HL-60 (cell line): ENCODE measurements around the gene LAMB3.

ENCODE experiments used
- DNase-seq, 2 experiments: peaks; one replicate each; pipeline ENCODE4 v3.0.0-alpha.2; 2010 to 2020; ENCODE audit warnings: low read depth in 1 of 2, low spot score in 1 of 2
- H3K27ac ChIP-seq: fragments of 250-450 bp; sonication (Bioruptor Pico); replicated peaks from 2 replicates; pipeline ENCODE4 v1.5.1; 2020; ENCODE audit warnings: mild to moderate bottlenecking, moderate library complexity
- H3K27me3 ChIP-seq: fragments of 250-450 bp; sonication (Bioruptor Pico); 2 replicates; pipeline ENCODE4 v1.5.1; 2021; ENCODE audit warnings: mild to moderate bottlenecking, moderate library complexity; ENCODE audit not compliant: insufficient read depth, poor library complexity, severe bottlenecking
- H3K4me3 ChIP-seq: replicated peaks from 2 replicates; pipeline ENCODE4 v1.5.1; 2011; ENCODE audit warnings: mild to moderate bottlenecking, control low read depth, low read length; ENCODE audit not compliant: insufficient read depth
- GABPA ChIP-seq: IDR thresholded peaks from 2 replicates; pipeline ENCODE4 v1.6.1; 2012; ENCODE audit warnings: low read depth
- POLR2AphosphoS5 ChIP-seq: IDR thresholded peaks from 2 replicates; pipeline ENCODE4 v1.6.1; 2012; ENCODE audit warnings: low read depth
- SPI1 ChIP-seq: IDR thresholded peaks from 2 replicates; pipeline ENCODE4 v1.6.1; 2012; ENCODE audit warnings: low read depth, mild to moderate bottlenecking, borderline replicate concordance
- TF ChIP-seq, protein P1 (sequence below): IDR thresholded peaks from one replicate; pipeline ENCODE4 v1.5.1; 2011; ENCODE audit warnings: low read length, control low read depth, inconsistent platforms; ENCODE audit not compliant: insufficient read depth
- TF ChIP-seq, protein P2 (sequence below): IDR thresholded peaks from 2 replicates; pipeline ENCODE4 v1.6.1; 2012; ENCODE audit warnings: low read depth; ENCODE audit not compliant: insufficient replicate concordance

The LAMB3 gene

DNA sequence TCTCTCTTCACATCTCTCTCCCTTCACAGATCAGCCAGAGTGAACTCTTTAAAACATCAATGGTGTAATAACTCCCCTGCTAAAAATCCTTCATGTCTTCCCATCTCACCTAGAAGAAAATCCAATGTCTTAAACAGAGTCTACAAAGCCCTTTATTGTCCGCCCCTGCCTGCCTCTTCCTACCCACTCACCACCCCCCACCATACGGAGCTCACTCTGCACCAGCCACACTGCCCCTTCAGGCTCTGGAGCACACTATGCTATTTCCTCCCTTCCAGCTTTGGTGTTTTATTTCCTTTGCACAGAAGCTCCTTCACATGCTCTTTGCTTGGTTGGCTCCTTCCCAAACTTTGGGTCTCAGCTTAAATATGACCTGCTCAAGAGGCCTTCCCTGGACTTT is 58.5 kb downstream of the LAMB3 start:
- DNase-seq, result no peak
- TF ChIP-seq GABPA, result no peak

DNA sequence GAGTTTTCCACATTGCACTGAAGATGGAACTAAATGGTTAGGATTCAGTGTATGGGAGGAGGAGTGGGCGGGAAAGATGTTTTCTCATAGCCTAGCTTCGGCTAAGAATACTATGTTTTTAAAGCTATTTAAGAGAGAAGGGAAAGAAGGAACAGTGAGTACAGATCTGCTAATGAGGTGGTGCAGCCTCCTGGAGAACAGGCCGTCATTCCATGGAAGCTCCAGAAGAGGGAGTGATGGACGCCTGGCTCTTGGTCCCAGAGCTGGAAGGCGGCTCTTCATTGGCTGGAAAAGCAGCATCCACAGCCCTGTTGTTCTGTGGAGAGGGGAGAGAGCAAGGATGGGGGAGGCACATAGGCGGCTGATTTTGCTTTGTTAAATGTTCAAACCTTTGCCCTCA is 61.8 kb downstream of the LAMB3 start:
- TF ChIP-seq, protein P1, sequence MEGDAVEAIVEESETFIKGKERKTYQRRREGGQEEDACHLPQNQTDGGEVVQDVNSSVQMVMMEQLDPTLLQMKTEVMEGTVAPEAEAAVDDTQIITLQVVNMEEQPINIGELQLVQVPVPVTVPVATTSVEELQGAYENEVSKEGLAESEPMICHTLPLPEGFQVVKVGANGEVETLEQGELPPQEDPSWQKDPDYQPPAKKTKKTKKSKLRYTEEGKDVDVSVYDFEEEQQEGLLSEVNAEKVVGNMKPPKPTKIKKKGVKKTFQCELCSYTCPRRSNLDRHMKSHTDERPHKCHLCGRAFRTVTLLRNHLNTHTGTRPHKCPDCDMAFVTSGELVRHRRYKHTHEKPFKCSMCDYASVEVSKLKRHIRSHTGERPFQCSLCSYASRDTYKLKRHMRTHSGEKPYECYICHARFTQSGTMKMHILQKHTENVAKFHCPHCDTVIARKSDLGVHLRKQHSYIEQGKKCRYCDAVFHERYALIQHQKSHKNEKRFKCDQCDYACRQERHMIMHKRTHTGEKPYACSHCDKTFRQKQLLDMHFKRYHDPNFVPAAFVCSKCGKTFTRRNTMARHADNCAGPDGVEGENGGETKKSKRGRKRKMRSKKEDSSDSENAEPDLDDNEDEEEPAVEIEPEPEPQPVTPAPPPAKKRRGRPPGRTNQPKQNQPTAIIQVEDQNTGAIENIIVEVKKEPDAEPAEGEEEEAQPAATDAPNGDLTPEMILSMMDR, result no peak
- TF ChIP-seq, protein P2, sequence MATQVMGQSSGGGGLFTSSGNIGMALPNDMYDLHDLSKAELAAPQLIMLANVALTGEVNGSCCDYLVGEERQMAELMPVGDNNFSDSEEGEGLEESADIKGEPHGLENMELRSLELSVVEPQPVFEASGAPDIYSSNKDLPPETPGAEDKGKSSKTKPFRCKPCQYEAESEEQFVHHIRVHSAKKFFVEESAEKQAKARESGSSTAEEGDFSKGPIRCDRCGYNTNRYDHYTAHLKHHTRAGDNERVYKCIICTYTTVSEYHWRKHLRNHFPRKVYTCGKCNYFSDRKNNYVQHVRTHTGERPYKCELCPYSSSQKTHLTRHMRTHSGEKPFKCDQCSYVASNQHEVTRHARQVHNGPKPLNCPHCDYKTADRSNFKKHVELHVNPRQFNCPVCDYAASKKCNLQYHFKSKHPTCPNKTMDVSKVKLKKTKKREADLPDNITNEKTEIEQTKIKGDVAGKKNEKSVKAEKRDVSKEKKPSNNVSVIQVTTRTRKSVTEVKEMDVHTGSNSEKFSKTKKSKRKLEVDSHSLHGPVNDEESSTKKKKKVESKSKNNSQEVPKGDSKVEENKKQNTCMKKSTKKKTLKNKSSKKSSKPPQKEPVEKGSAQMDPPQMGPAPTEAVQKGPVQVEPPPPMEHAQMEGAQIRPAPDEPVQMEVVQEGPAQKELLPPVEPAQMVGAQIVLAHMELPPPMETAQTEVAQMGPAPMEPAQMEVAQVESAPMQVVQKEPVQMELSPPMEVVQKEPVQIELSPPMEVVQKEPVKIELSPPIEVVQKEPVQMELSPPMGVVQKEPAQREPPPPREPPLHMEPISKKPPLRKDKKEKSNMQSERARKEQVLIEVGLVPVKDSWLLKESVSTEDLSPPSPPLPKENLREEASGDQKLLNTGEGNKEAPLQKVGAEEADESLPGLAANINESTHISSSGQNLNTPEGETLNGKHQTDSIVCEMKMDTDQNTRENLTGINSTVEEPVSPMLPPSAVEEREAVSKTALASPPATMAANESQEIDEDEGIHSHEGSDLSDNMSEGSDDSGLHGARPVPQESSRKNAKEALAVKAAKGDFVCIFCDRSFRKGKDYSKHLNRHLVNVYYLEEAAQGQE, result no peak
- no peak for TF ChIP-seq GABPA
- TF ChIP-seq POLR2AphosphoS5, result no peak
- no peak for DNase-seq
- peaks cover 12% of the 10 kb centered on the region for H3K27me3 ChIP-seq
- H3K27ac ChIP-seq, result no peak overlapping the region
- no peak overlapping the region for H3K4me3 ChIP-seq

More for the DNA sequence above, 58.5 kb downstream of the LAMB3 start:
- no peak overlapping the region for H3K27ac ChIP-seq
- peaks cover 7% of the 10 kb centered on the region for H3K27me3 ChIP-seq
- H3K4me3 ChIP-seq, result no peak overlapping the region

DNA sequence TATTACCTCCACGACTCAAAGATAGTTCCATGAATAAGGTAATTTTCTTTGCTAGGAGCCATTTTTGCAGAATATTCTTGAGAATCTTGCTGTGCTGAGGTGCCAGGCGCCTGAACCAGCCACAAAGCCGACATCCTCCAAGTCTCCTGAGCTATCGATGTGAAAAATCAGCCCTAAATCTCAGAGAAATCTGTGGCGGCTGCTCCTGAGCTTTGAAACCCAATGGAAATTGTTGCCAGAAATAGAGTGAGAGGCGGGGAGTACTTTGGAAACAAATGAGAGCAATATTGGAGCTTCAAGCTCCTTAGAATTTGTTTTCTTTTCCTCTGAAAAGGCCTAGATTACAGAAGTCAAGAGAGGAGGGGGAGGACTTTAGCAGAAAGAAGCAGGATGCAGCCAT is 62.4 kb downstream of the LAMB3 start:
- no peak for DNase-seq
- no peak overlapping the region for H3K4me3 ChIP-seq
- peaks cover 15% of the 10 kb centered on the region for H3K27me3 ChIP-seq
- no peak overlapping the region for H3K27ac ChIP-seq
- TF ChIP-seq GABPA (no peak), POLR2AphosphoS5 (no peak), SPI1 (no peak)
- TF ChIP-seq, protein P2, result no peak
- TF ChIP-seq, protein P1, result no peak

DNA sequence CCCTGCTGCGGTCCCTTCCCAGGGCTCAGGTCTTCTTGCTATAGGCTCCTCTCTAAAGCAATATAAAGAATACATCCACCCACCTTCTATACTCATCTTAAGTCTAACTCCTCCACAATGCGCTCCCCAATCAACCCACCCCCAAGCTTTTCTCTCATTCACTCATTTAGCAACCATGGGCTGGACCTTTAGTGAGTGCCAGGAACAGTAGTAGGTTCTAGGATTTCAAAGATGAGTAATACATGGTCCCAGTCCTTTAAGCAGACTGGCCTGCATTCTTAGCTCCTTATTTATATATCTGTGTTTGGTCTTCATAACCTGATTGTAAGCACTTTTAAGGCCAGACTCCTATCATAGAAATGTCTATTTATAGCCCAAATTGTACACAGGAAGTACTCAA is 62.8 kb downstream of the LAMB3 start:
- no peak for TF ChIP-seq POLR2AphosphoS5
- no peak for TF ChIP-seq SPI1
- TF ChIP-seq, protein P2, result no peak
- TF ChIP-seq GABPA, result no peak
- TF ChIP-seq, protein P1, result no peak
- Histone ChIP-seq H3K4me3 (no peak overlapping the region), H3K27ac (no peak overlapping the region), H3K27me3 (peaks cover 19% of the 10 kb centered on the region)
- no peak for DNase-seq
